ENCODE data around the gene AHNAK2.

DNA sequence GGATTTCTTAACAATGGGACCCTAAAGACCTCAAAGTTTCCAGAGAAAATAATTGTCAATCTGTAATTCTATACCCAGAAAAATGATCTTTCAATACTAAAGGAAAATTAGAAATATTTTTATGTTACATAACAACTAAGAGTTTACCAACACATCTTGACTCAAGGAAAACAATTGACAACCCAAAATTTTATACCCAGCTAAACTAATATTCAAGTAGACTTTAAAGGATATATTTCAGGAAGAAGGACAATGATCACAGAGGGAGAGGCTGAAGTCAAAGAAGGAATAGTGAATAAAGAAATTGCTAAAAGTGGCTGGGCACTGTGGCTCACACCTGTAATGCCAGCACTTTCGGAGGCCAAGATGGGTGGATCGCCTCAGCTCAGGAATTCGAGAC, 66.1 kb downstream of the AHNAK2 start:
- TF ChIP-seq SMARCC2 (IDR thresholded peaks at IDR 0.05; ENCODE audit: low read depth): no peak
- no peak for TF ChIP-seq ZNF696 (CRISPR knock-in tag; conservative IDR thresholded peaks at IDR 0.05)

Data from K562 (cell line).